SK-N-SH (cell line): ENCODE measurements around the gene MMP26. TPM values are rescaled to one million over a fixed set of nuclear protein-coding genes. Genes with fewer than 3 reads are reported as not detected.
"Not testable (repeated sequence)": the region's sequence is repeated elsewhere in the genome, so short reads cannot be mapped to it uniquely, and the experiment has no call there.

Experiments
- CTCF ChIA-PET: fragments of 300-600, 350-600 bp; formaldehyde crosslinking; extraction: SDS; loops from one replicate; lab custom pipeline; 2021; lab: Yijun Ruan, JAX
- POLR2A ChIA-PET: fragments of 350-600 bp; sonication (Branson Sonifier 250); formaldehyde crosslinking; extraction: SDS; loops from one replicate; lab custom pipeline; 2020; ENCODE audit warnings: antibody characterized with exemption, inconsistent platforms; lab: Yijun Ruan, JAX
- DNase-seq: peaks from one replicate; pipeline ENCODE4 v3.0.0; 2012
- H2AFZ ChIP-seq: fragments of 200-600 bp; sonication (generic); 2 replicates; pipeline ENCODE4 v1.8.1; 2016; ENCODE audit warnings: antibody characterized with exemption, mild to moderate bottlenecking, low read depth
- H3F3A ChIP-seq: fragments of 200-600 bp; sonication (generic); replicated peaks from 2 replicates; pipeline ENCODE3; 2016; ENCODE audit warnings: antibody characterized with exemption, mild to moderate bottlenecking; ENCODE audit not compliant: insufficient read depth
- H3K27ac ChIP-seq, 2 experiments: fragments of 200-500 bp in 1 of 2; fragments of 200-600 bp in 1 of 2; sonication (Bioruptor generic) in 1 of 2; sonication (generic), shearing (Covaris generic) in 1 of 2; 2 replicates each; pipeline versions ENCODE4 v1.5.1 to v1.6.1; 2014 to 2016; ENCODE audit warnings: low read depth in 2 of 2, inconsistent platforms in 1 of 2, low read length in 1 of 2, mild to moderate bottlenecking in 1 of 2, mixed read lengths in 1 of 2
- H3K27me3 ChIP-seq: fragments of 200-600 bp; sonication (generic), shearing (Covaris generic); 2 replicates; pipeline ENCODE4 v1.6.1; 2016; ENCODE audit warnings: mixed run types; ENCODE audit not compliant: insufficient read depth
- H3K36me3 ChIP-seq, 2 experiments: fragments of 200-500 bp in 1 of 2; fragments of 200-600 bp in 1 of 2; sonication (Bioruptor generic) in 1 of 2; sonication (generic) in 1 of 2; replicated peaks in 1 of 2; 2 replicates each; pipeline versions ENCODE3 to v1.5.1; 2014 to 2016; ENCODE audit warnings: low read length in 1 of 2, mild to moderate bottlenecking in 1 of 2; ENCODE audit not compliant: insufficient read depth in 2 of 2, control insufficient read depth in 1 of 2
- H3K4me1 ChIP-seq, 2 experiments: fragments of 200-500 bp in 1 of 2; fragments of 200-600 bp in 1 of 2; sonication (Bioruptor generic) in 1 of 2; sonication (generic), shearing (Covaris generic) in 1 of 2; 2 replicates each; pipeline versions ENCODE4 v1.5.1 to v1.6.1; 2014 to 2016; ENCODE audit warnings: low read depth in 1 of 2, low read length in 1 of 2, mixed run types in 1 of 2; ENCODE audit not compliant: insufficient read depth in 2 of 2, control insufficient read depth in 1 of 2
- H3K4me2 ChIP-seq: fragments of 200-600 bp; sonication (generic), shearing (Covaris generic); 2 replicates; pipeline ENCODE4 v1.6.1; 2017; ENCODE audit warnings: mixed run types
- H3K4me3 ChIP-seq, 2 experiments: fragments of 200-500 bp in 1 of 2; fragments of 200-600 bp in 1 of 2; sonication (Bioruptor generic) in 1 of 2; sonication (generic), shearing (Covaris generic) in 1 of 2; 2 replicates each; pipeline versions ENCODE4 v1.5.1 to v1.8.1; 2014 to 2016; ENCODE audit warnings: low read depth in 2 of 2, inconsistent platforms in 1 of 2, low read length in 1 of 2, mild to moderate bottlenecking in 1 of 2, mixed read lengths in 1 of 2, moderate library complexity in 1 of 2
- H3K79me2 ChIP-seq: fragments of 200-600 bp; sonication (generic); 2 replicates; pipeline ENCODE4 v1.8.1; 2017; ENCODE audit warnings: mild to moderate bottlenecking; ENCODE audit not compliant: insufficient read depth
- H3K9ac ChIP-seq: fragments of 200-600 bp; sonication (generic); 2 replicates; pipeline ENCODE4 v1.6.1; 2017; ENCODE audit warnings: mixed run types
- H3K9me2 ChIP-seq: fragments of 200-600 bp; sonication (generic); 2 replicates; pipeline ENCODE4 v1.6.1; 2017; ENCODE audit warnings: mixed run types
- H3K9me3 ChIP-seq: fragments of 200-600 bp; sonication (generic); 2 replicates; pipeline ENCODE4 v1.6.1; 2017; ENCODE audit warnings: mixed run types, mild to moderate bottlenecking, moderate library complexity
- H4K20me1 ChIP-seq: fragments of 200-600 bp; sonication (generic); 2 replicates; pipeline ENCODE4 v1.6.1; 2017; ENCODE audit warnings: mild to moderate bottlenecking, mixed run types; ENCODE audit not compliant: insufficient read depth
- CHD2 ChIP-seq: fragments of 150-350 bp; IDR thresholded peaks from 2 replicates; pipeline ENCODE4 v1.6.1; 2018; ENCODE audit warnings: low read length; ENCODE audit not compliant: partially characterized antibody
- EZH2phosphoT487 ChIP-seq: fragments of 200-600 bp; sonication (generic); IDR thresholded peaks from 2 replicates; pipeline ENCODE4 v1.6.1; 2017; ENCODE audit warnings: low read depth, mixed run types, mild to moderate bottlenecking, antibody characterized with exemption, moderate library complexity, borderline replicate concordance
- FOSL2 ChIP-seq: IDR thresholded peaks from 2 replicates; pipeline ENCODE4 v1.4.0; 2012; ENCODE audit warnings: low read depth, mild to moderate bottlenecking, moderate library complexity, borderline replicate concordance
- FOXJ3 ChIP-seq: sonication (generic); formaldehyde crosslinking; IDR thresholded peaks from 2 replicates; pipeline ENCODE4 v1.5.1; 2020; ENCODE audit warnings: mild to moderate bottlenecking, missing genetic modification reagents
- GABPA ChIP-seq: IDR thresholded peaks from 2 replicates; pipeline ENCODE4 v1.4.0; 2012; ENCODE audit warnings: low read depth, mild to moderate bottlenecking
- GATA2 ChIP-seq: sonication (generic); formaldehyde crosslinking; IDR thresholded peaks from 2 replicates; pipeline ENCODE4 v1.5.0; 2020; ENCODE audit warnings: mild to moderate bottlenecking, missing genetic modification reagents
- MAX ChIP-seq: IDR thresholded peaks from 2 replicates; pipeline ENCODE4 v1.4.0; 2012; ENCODE audit warnings: low read depth
- MEF2A ChIP-seq: IDR thresholded peaks from 2 replicates; pipeline ENCODE4 v1.4.0; 2012; ENCODE audit warnings: low read depth, borderline replicate concordance
- NFIC ChIP-seq: IDR thresholded peaks from 2 replicates; pipeline ENCODE4 v1.4.0; 2012; ENCODE audit warnings: borderline replicate concordance
- PBX3 ChIP-seq: IDR thresholded peaks from 2 replicates; pipeline ENCODE4; 2012
- POLR2AphosphoS5 ChIP-seq: IDR thresholded peaks from 2 replicates; pipeline ENCODE4 v1.6.1; 2012; ENCODE audit warnings: low read depth, low read length
- SIN3A ChIP-seq: IDR thresholded peaks from 2 replicates; pipeline ENCODE4 v1.6.1; 2012; ENCODE audit warnings: low read depth, mild to moderate bottlenecking, low read length, moderate library complexity, borderline replicate concordance
- SMC3 ChIP-seq: IDR thresholded peaks from 2 replicates; pipeline ENCODE4 v1.6.1; 2012; ENCODE audit warnings: low read depth, low read length, improper control_type of control experiment
- TCF12 ChIP-seq: IDR thresholded peaks from 2 replicates; pipeline ENCODE4 v1.4.0; 2012
- TEAD4 ChIP-seq: IDR thresholded peaks from 2 replicates; pipeline ENCODE4 v1.4.0; 2012; ENCODE audit warnings: mild to moderate bottlenecking, borderline replicate concordance; ENCODE audit not compliant: insufficient read depth
- USF1 ChIP-seq: IDR thresholded peaks from 2 replicates; pipeline ENCODE4 v1.4.0; 2012; ENCODE audit warnings: low read depth, borderline replicate concordance
- YY1 ChIP-seq: IDR thresholded peaks from 2 replicates; pipeline ENCODE4 v1.4.0; 2012; ENCODE audit warnings: low read depth, mild to moderate bottlenecking
- WGBS: methylation state at CpG from one replicate; pipeline ENCODE4 v1.1.6; 2017; ENCODE audit warnings: low lambda C conversion rate; 5-methylcytosine and 5-hydroxymethylcytosine counted together
- polyA plus RNA-seq, 3 experiments: library from polyadenylated mRNA; depleted of rRNA; stranded (reverse); fragments of >200 nt; gene quantifications; 2 replicates each; pipeline ENCODE4 v1.2.3, GENCODE V29; 2012

MMP26 gene
- polyA plus RNA-seq, 1 of the 3 experiments (the other 2 are of a cell fraction): not detected

- WGBS: 11% methylated on average over 5 of the region's 5 CpGs
- H3K27ac ChIP-seq: no peak overlapping the region
- no peaks in the 10 kb centered on the region for H3K9me2 ChIP-seq
- POLR2A ChIA-PET: interaction anchor here (0.6 kb wide), 1 partner anchor 12 kb away, joined by 4 read pairs; no protein-coding TSS in a partner anchor
- H2AFZ ChIP-seq: no peak overlapping the region
- H3K4me1 ChIP-seq: no peaks in the 10 kb centered on the region
- no peak overlapping the region for H3K4me2 ChIP-seq
- CTCF ChIA-PET: no interaction called here
- H3K9ac ChIP-seq: no peak overlapping the region
- TF ChIP-seq SIN3A (no peak), PBX3 (no peak), CHD2 (no peak), YY1 (no peak), USF1 (no peak), EZH2phosphoT487 (no peak), MAX (no peak), NFIC (no peak), TEAD4 (no peak), GATA2 (no peak), SMC3 (no peak), FOXJ3 (CRISPR knock-in tag) (no peak), POLR2AphosphoS5 (no peak), MEF2A (no peak), FOSL2 (no peak), GABPA (no peak), TCF12 (no peak)
- H3F3A ChIP-seq: no peaks in the 10 kb centered on the region
- no peaks in the 10 kb centered on the region for H3K9me3 ChIP-seq
- H3K4me3 ChIP-seq: no peak overlapping the region
- no peaks in the 10 kb centered on the region for H3K79me2 ChIP-seq
- no peaks in the 10 kb centered on the region for H3K36me3 ChIP-seq
- H4K20me1 ChIP-seq: no peaks in the 10 kb centered on the region
- H3K27me3 ChIP-seq: peaks cover 10% of the 10 kb centered on the region; the same call in 1 of the 2 replicates
- DNase-seq: no peak
These were observed 9.7 kb downstream of the MMP26 start for GRCh38 chr11:4714300-4714699.

- H3K9me3 ChIP-seq, DNase-seq, H3K9ac ChIP-seq, H3K4me1 ChIP-seq, H3K79me2 ChIP-seq, H3K27ac ChIP-seq, H3F3A ChIP-seq, H3K27me3 ChIP-seq, H4K20me1 ChIP-seq, H3K4me2 ChIP-seq, H3K36me3 ChIP-seq, POLR2A ChIA-PET, H3K9me2 ChIP-seq, H2AFZ ChIP-seq, H3K4me3 ChIP-seq: not testable (repeated sequence)
- CTCF ChIA-PET: interaction anchor here (1.0 kb wide), 1 partner anchor 168 kb away, joined by 3 read pairs; no protein-coding TSS in a partner anchor
- 8% methylated on average over 33 of the region's 33 CpGs for WGBS
These were observed 18.3 kb downstream of the MMP26 start for GRCh38 chr11:4722616-4723534.
